LHCN-M2 (cell line): ENCODE measurements around the gene JADE1. TPM values are rescaled to one million over a fixed set of nuclear protein-coding genes. Genes with fewer than 3 reads are reported as not detected.
A peak's percentile ranks its signal among the peaks of the same experiment; 100 is the strongest.

Experiments used
- DNase-seq: peaks from one replicate; pipeline ENCODE4 v3.0.0-alpha.2; 2012; ENCODE audit warnings: low read depth
- total RNA-seq: library from RNA; depleted of rRNA; stranded (reverse); fragments of >200 nt; gene quantifications from 2 replicates; pipeline ENCODE4 v1.2.3, GENCODE V29; 2014

JADE1 gene
- total RNA-seq, 1 experiment from 2014 or later = 20.5 TPM

GRCh38 chr4:128810331-128810870, 901 bp downstream of the JADE1 start:
- peak; percentile 32 for DNase-seq

- DNase-seq = peak; percentile 77
These were observed 1.5 kb downstream of the JADE1 start for GRCh38 chr4:128810871-128811570.

- peak; percentile 91 for DNase-seq
These were observed 2.3 kb downstream of the JADE1 start for GRCh38 chr4:128811571-128812441.

- DNase-seq = peak; percentile 80
These were observed 3.1 kb downstream of the JADE1 start for GRCh38 chr4:128812442-128813235.

DNA sequence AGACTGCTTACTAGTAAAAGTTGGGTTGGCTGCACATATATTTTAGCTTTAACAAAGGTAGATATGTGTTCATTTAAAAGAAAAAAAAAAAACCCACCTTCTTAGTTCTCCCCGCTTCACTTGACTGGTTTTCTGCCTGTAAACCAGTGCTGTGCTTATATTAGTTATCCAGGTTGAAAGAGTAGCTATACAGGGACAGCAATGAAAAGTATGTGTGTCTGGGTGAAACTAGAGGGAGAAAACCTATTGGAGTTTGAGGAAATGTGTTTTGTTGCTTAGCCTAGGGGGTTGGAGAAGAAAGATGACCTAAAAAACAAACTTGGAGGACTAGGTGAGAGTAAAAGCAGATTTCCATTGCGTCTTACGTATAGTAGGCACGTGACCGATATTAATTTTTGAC, 4.5 kb downstream of the JADE1 start:
- no peak for DNase-seq

GRCh38 chr4:128818442-128818841, 8.9 kb downstream of the JADE1 start:
- DNase-seq = no peak

DNA sequence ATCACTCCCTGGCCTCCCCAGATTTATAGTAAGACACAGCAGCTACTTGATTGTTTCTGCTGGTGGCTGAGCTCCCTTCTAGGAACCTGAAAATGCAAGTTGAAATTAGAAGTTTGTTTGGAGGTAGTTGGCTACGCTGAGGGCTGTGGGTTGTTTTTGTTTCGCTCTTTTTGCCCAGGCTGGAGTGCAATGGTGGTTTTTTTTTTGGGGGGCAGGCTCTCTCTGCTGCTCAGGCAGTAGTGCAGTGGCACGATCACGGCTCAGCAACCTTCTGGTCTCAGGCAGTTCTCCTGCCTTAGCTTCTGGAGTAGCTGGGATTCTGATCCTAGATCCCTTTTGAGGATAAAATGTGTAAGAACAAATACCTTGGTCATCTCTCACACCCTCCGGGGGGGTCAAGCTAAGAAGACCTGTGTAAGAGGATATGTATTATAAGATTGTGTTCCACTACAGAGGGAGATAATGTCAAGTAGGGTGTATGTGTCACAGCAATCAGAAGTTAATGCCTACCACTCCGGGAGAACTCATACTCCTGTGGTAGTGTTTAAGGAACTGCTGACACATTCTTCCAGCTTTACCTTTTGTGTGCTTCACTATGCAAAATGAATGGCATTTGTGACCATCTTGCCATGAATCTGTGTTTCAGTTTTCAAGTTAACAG, 9.7 kb downstream of the JADE1 start:
- DNase-seq = no peak

DNA sequence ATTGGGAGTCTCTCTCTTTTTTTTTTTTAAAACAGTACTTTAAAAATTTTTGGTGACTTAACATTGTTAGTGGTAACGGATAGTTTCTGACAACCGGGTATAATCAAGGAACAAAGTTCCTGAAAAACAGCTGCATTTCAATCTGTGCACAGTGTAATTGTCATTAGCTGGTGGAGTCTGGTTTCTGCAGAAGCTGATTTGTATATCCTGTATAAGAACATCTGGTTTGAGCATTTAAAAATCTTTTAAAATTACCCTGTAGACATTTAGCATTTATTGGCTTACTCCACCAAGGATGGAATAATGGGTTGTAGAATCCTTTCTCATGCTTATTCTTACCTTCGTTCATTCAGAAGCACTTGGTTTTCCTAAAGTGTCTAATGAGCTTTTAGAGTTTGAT, 11.2 kb downstream of the JADE1 start:
- DNase-seq = peak; percentile 35

DNA sequence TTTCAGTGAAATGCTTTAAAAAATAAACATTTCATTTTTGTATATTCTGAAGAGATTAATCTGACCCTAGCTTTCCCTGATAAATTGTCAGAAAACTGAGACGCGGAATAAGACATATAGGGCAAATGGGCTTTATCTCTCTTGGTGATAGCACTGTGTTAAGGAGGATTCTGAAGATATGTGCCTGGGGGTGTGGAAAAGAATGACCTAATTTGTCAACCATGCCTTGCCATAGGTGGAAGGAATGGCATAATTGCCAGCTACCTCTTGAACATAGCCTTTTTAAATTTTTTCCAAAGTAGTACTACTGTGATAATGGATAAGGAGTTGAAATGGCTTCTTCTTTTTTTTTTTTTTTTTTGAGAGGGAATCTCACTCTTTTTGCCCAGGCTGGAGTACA, 11.7 kb downstream of the JADE1 start:
- no peak for DNase-seq

- DNase-seq = peak; percentile 87
These were observed 13.6 kb downstream of the JADE1 start for GRCh38 chr4:128823025-128823661.

GRCh38 chr4:128825226-128825625, 15.7 kb downstream of the JADE1 start:
- DNase-seq = peak; percentile 54

GRCh38 chr4:128827296-128827695, 17.8 kb downstream of the JADE1 start:
- no peak for DNase-seq

- no peak for DNase-seq
These were observed 21.5 kb downstream of the JADE1 start for GRCh38 chr4:128830906-128831503.

- no peak for DNase-seq
These were observed 22.2 kb downstream of the JADE1 start for GRCh38 chr4:128831531-128832242.

- DNase-seq = no peak
These were observed 22.7 kb downstream of the JADE1 start for GRCh38 chr4:128832243-128832625.

- DNase-seq = no peak
These were observed 26.2 kb downstream of the JADE1 start for GRCh38 chr4:128835498-128836222.

- no peak for DNase-seq
These were observed 27.7 kb downstream of the JADE1 start for GRCh38 chr4:128837198-128837597.

- no peak for DNase-seq
These were observed 28.2 kb downstream of the JADE1 start for GRCh38 chr4:128837679-128838078.
